ENCODE data around the gene TTC27. TPM values are rescaled to one million over a fixed set of nuclear protein-coding genes. Genes with fewer than 3 reads are reported as not detected.

TTC27 gene
- total and polyA plus RNA-seq, 12 donors, result 4.8 to 17.3 (median 12.1) TPM

DNA sequence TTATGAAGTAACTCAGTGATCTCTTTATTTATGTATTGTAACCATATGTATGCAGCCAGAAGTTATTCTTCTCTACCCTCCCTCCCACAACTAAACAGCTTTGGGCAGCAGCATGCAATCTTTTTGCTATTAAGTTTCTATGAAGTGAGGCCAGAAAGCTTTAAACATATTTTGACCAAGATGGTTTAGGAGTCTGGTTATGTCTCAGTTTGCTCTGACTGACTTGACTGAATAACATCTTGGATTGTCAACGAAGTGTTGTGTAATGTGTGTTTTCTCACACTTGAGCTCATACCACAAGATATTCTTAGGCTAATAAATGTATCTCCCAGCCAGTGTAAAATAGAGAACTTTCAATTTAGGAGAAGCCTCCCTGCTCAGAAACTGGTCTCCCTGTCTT, 104.3 kb downstream of the TTC27 start:
- H3K4me1 ChIP-seq, result no peaks in the 10 kb centered on the region
- no peak for TF ChIP-seq CTCF (IDR thresholded peaks at IDR 0.05)
- no peak for DNase-seq
- ATAC-seq, result no peak
- H3K27me3 ChIP-seq, result no peaks in the 10 kb centered on the region
- intact Hi-C loops (cut with DNase I), result no loop called here
- H3K9me3 ChIP-seq, result no peaks in the 10 kb centered on the region
- no peak overlapping the region for H3K4me3 ChIP-seq
- WGBS, 2 donors, result 77 to 79% methylated on average over 1 of the region's 1 CpG
- H3K27ac ChIP-seq, result no peak overlapping the region
- H3K36me3 ChIP-seq, result peaks cover 0 to 20% (median 0%) of the 10 kb centered on the region in 9 donors

DNA sequence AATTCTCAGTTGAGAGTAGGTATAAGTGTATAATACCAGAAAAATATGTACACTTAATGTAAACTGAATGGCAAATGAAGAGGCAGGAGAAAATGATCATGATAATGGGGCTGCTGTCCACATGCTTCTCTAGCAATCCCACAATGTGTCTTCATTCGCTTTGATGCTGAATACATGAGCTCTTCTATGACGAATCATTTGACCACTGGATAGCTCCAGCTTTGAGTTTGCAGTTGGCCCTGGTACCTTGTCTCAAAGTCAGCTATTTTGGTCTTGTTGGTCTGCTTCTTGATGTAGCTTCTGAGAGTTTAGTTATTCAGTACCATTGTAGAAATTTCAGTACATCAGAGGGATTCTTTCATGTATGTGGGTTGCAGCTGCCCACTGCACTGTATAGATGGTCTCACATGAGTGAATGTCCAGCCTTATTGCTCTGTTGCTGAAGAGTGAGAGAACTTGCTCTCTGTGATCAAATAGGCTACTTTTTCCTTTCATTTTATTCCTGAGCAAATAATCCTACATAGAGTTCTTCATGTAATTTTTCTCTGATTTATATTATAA, 105.1 kb downstream of the TTC27 start:
- intact Hi-C loops (cut with DNase I), result no loop called here
- peaks cover 0 to 28% (median 0%) of the 10 kb centered on the region in 9 donors for H3K36me3 ChIP-seq
- ATAC-seq, result no peak
- H3K4me1 ChIP-seq, result no peaks in the 10 kb centered on the region
- no peaks in the 10 kb centered on the region for H3K27me3 ChIP-seq
- WGBS, 2 donors, result 94 to 96% methylated on average over 2 of the region's 2 CpGs
- H3K27ac ChIP-seq, result no peak overlapping the region
- TF ChIP-seq CTCF (IDR thresholded peaks at IDR 0.05), result no peak
- H3K9me3 ChIP-seq, result no peaks in the 10 kb centered on the region
- no peak overlapping the region for H3K4me3 ChIP-seq
- DNase-seq, result no peak

GRCh38 chr2:32735348-32735747, 107.5 kb downstream of the TTC27 start:
- Histone ChIP-seq H3K4me3 (no peak overlapping the region), H3K4me1 (peaks cover 0 to 15% (median 5%) of the 10 kb centered on the region in 9 donors), H3K27me3 (no peaks in the 10 kb centered on the region), H3K36me3 (peaks cover 0 to 37% (median 0%) of the 10 kb centered on the region in 9 donors), H3K27ac (no peak overlapping the region), H3K9me3 (no peaks in the 10 kb centered on the region)
- intact Hi-C loops (cut with DNase I), result no loop called here
- 48 to 51% methylated on average over 1 of the region's 1 CpG for WGBS, 2 donors
- ATAC-seq (no peak), DNase-seq (no peak)
- TF ChIP-seq CTCF (IDR thresholded peaks at IDR 0.05), result no peak

DNA sequence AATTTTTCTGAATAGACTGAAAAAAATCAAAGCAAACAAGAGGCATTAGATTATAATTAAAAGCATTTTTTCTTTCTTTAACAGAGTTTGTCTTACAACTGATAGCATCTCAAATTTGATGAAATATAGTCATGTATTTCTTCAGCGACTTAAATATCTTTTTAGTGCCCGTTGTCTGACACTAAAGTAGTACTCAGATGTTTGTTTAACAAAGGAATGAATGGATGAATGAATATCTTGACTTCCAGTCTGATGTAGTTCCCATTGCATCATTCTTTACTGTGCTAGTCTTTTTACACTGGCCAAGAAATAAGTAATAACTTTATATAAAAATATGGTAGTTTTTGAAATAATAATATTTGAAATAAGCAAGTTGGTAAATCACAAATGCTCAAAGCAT, 111.1 kb downstream of the TTC27 start:
- Histone ChIP-seq H3K27me3 (no peaks in the 10 kb centered on the region), H3K9me3 (no peaks in the 10 kb centered on the region), H3K4me3 (no peak overlapping the region), H3K36me3 (peaks cover 0 to 34% (median 0%) of the 10 kb centered on the region in 9 donors), H3K4me1 (peaks cover 0 to 27% (median 13%) of the 10 kb centered on the region in 9 donors), H3K27ac (no peak overlapping the region)
- TF ChIP-seq CTCF (IDR thresholded peaks at IDR 0.05), result no peak
- DNase-seq (no peak), ATAC-seq (no peak)
- 66 to 68% methylated on average over 2 of the region's 2 CpGs for WGBS, 2 donors
- intact Hi-C loops (cut with DNase I), result no loop called here

Data from heart right ventricle (tissue), 16 donors.